H1 (cell line): ENCODE measurements around the gene LAMC1. TPM values are rescaled to one million over a fixed set of nuclear protein-coding genes. Genes with fewer than 3 reads are reported as not detected.

Source experiments
- CTCF ChIA-PET: fragments of 300-600 bp; sonication (Branson Sonifier 250); formaldehyde crosslinking; loops from one replicate; lab custom pipeline; 2021; ENCODE audit not compliant: partially characterized antibody; lab: Charles Lee
- POLR2A ChIA-PET: fragments of 300-600 bp; sonication (Branson Sonifier 250); formaldehyde crosslinking; loops from one replicate; lab custom pipeline; 2021; ENCODE audit warnings: inconsistent platforms; ENCODE audit not compliant: partially characterized antibody; lab: Charles Lee
- DNase-seq, 2 experiments: peaks; one replicate each; pipeline versions ENCODE4 v3.0.0 to v3.0.0-alpha.2; 2010 to 2022; ENCODE audit warnings: low spot score in 2 of 2, low read depth in 1 of 2, mixed read lengths in 1 of 2
- FAIRE-seq: peaks from 2 replicates; lab custom pipeline; 2011; peaks lifted over from hg19 to GRCh38; lab: Jason Lieb, UNC
- H2AFZ ChIP-seq: 2 replicates; pipeline ENCODE4 v1.8.1; 2012; ENCODE audit warnings: low read length, inconsistent platforms
- H2AK5ac ChIP-seq: 2 replicates; pipeline ENCODE4 v1.6.1; 2013; ENCODE audit warnings: low read depth, low read length
- H2BK120ac ChIP-seq: replicated peaks from 2 replicates; pipeline ENCODE3; 2013; ENCODE audit warnings: low read depth, low read length, inconsistent platforms
- H2BK12ac ChIP-seq: 2 replicates; pipeline ENCODE4 v1.6.1; 2013; ENCODE audit warnings: low read depth, low read length
- H2BK15ac ChIP-seq: 2 replicates; pipeline ENCODE4 v1.6.1; 2013; ENCODE audit warnings: low read length
- H2BK20ac ChIP-seq: 2 replicates; pipeline ENCODE4 v1.6.1; 2013; ENCODE audit warnings: low read length
- H2BK5ac ChIP-seq: 2 replicates; pipeline ENCODE4 v1.6.1; 2013; ENCODE audit warnings: low read depth, low read length
- H3K14ac ChIP-seq: 2 replicates; pipeline ENCODE4 v1.6.1; 2013; ENCODE audit warnings: inconsistent platforms; ENCODE audit not compliant: insufficient read length
- H3K18ac ChIP-seq: 2 replicates; pipeline ENCODE4 v1.6.1; 2013; ENCODE audit warnings: low read length; ENCODE audit errors: extremely low read depth
- H3K23ac ChIP-seq: 2 replicates; pipeline ENCODE4 v1.6.1; 2013; ENCODE audit warnings: inconsistent platforms; ENCODE audit not compliant: insufficient read length
- H3K23me2 ChIP-seq: 2 replicates; pipeline ENCODE4 v1.6.1; 2013; ENCODE audit warnings: low read depth, low read length
- H3K27ac ChIP-seq: 2 replicates; pipeline ENCODE4 v1.6.1; 2011; ENCODE audit warnings: low read depth, low read length, inconsistent platforms
- H3K27me3 ChIP-seq, 4 experiments: replicated peaks in 1 of 4; 1 replicate in 1 of 4; 2 replicates in 3 of 4; pipeline versions ENCODE4 v1.6.1 to v1.8.1; 2011 to 2013; ENCODE audit warnings: low read length in 3 of 4, mild to moderate bottlenecking in 3 of 4, inconsistent platforms in 2 of 4, mixed read lengths in 2 of 4, moderate library complexity in 1 of 4; ENCODE audit not compliant: control insufficient read depth in 3 of 4, insufficient read depth in 3 of 4; ENCODE audit errors: extremely low read depth in 1 of 4
- H3K36me3 ChIP-seq, 4 experiments: 2 replicates each; pipeline versions ENCODE4 v1.6.1 to v1.8.1; 2011 to 2013; ENCODE audit warnings: mild to moderate bottlenecking in 4 of 4, low read length in 3 of 4, moderate library complexity in 2 of 4, control low read depth in 1 of 4, inconsistent platforms in 1 of 4; ENCODE audit not compliant: insufficient read depth in 4 of 4, control insufficient read depth in 2 of 4
- H3K4ac ChIP-seq: replicated peaks from 2 replicates; pipeline ENCODE3; 2013; ENCODE audit warnings: low read length, low read depth, mixed read lengths, inconsistent platforms; ENCODE audit not compliant: insufficient read length
- H3K4me1 ChIP-seq, 4 experiments: replicated peaks in 1 of 4; 1 replicate in 1 of 4; 2 replicates in 3 of 4; pipeline versions ENCODE4 v1.6.1 to v1.8.1; 2011 to 2013; ENCODE audit warnings: low read length in 3 of 4, inconsistent platforms in 2 of 4, mixed read lengths in 1 of 4; ENCODE audit not compliant: insufficient read depth in 4 of 4, control insufficient read depth in 3 of 4
- H3K4me2 ChIP-seq, 2 experiments: 2 replicates each; pipeline versions ENCODE4 v1.6.1 to v1.8.1; 2011 to 2013; ENCODE audit warnings: low read depth in 2 of 2, low read length in 2 of 2, control low read depth in 1 of 2, inconsistent platforms in 1 of 2, mild to moderate bottlenecking in 1 of 2; ENCODE audit not compliant: insufficient read depth in 1 of 2
- H3K4me3 ChIP-seq, 4 experiments: fragments of 200-600, 300-600 bp in 1 of 4; sonication (generic), shearing (Covaris generic), sonication (Bioruptor Twin) in 1 of 4; 2 replicates each; pipeline versions ENCODE4 v1.5.1 to v1.8.1; 2011 to 2016; ENCODE audit warnings: low read length in 4 of 4, low read depth in 3 of 4, control low read depth in 2 of 4, inconsistent platforms in 2 of 4, mild to moderate bottlenecking in 2 of 4, mixed read lengths in 1 of 4, moderate library complexity in 1 of 4; ENCODE audit not compliant: insufficient read depth in 2 of 4; ENCODE audit errors: extremely low read depth in 1 of 4
- H3K56ac ChIP-seq: replicated peaks from 2 replicates; pipeline ENCODE3; 2013; ENCODE audit warnings: low read depth, mild to moderate bottlenecking, mixed read lengths, low read length, inconsistent platforms; ENCODE audit not compliant: insufficient read length
- H3K79me1 ChIP-seq: 2 replicates; pipeline ENCODE4 v1.6.1; 2013; ENCODE audit warnings: low read depth, low read length, control low read depth
- H3K79me2 ChIP-seq, 2 experiments: 2 replicates each; pipeline versions ENCODE4 v1.6.1 to v1.8.1; 2012 to 2013; ENCODE audit warnings: low read length in 2 of 2, mild to moderate bottlenecking in 2 of 2, inconsistent platforms in 1 of 2; ENCODE audit not compliant: insufficient read depth in 2 of 2, control insufficient read depth in 1 of 2
- H3K9ac ChIP-seq, 4 experiments: replicated peaks in 1 of 4; 1 replicate in 1 of 4; 2 replicates in 3 of 4; pipeline versions ENCODE4 v1.6.1 to v1.8.1; 2011 to 2013; ENCODE audit warnings: low read depth in 3 of 4, low read length in 3 of 4, control low read depth in 2 of 4, mild to moderate bottlenecking in 2 of 4, moderate library complexity in 2 of 4, inconsistent platforms in 1 of 4; ENCODE audit errors: extremely low read depth in 1 of 4
- H3K9me3 ChIP-seq, 2 experiments: 2 replicates each; pipeline versions ENCODE4 v1.6.1 to v1.8.1; 2012 to 2013; ENCODE audit warnings: mild to moderate bottlenecking in 2 of 2, moderate library complexity in 2 of 2, control low read depth in 1 of 2, inconsistent platforms in 1 of 2, low read depth in 1 of 2, low read length in 1 of 2, mixed read lengths in 1 of 2; ENCODE audit not compliant: insufficient read depth in 2 of 2
- H4K20me1 ChIP-seq, 2 experiments: replicated peaks in 1 of 2; 2 replicates each; pipeline versions ENCODE3 to v1.8.1; 2011 to 2013; ENCODE audit warnings: inconsistent platforms in 2 of 2, low read length in 2 of 2, mild to moderate bottlenecking in 1 of 2; ENCODE audit not compliant: insufficient read depth in 2 of 2, control insufficient read depth in 1 of 2
- H4K5ac ChIP-seq: 2 replicates; pipeline ENCODE4 v1.6.1; 2013; ENCODE audit warnings: low read length, low read depth, mixed read lengths, inconsistent platforms; ENCODE audit not compliant: insufficient read length
- H4K8ac ChIP-seq: 2 replicates; pipeline ENCODE4 v1.8.0; 2013; ENCODE audit warnings: mild to moderate bottlenecking, moderate library complexity, low read length, inconsistent platforms; ENCODE audit not compliant: insufficient read depth; ENCODE audit errors: extremely low read depth
- H4K91ac ChIP-seq: replicated peaks from 2 replicates; pipeline ENCODE3; 2013; ENCODE audit warnings: low read length, mixed read lengths, inconsistent platforms; ENCODE audit not compliant: insufficient read length
- CREB1 ChIP-seq: IDR thresholded peaks from 2 replicates; pipeline ENCODE4 v1.6.1; 2012; ENCODE audit warnings: inconsistent platforms
- GABPA ChIP-seq: IDR thresholded peaks from 2 replicates; pipeline ENCODE4 v1.6.1; 2011; ENCODE audit warnings: mild to moderate bottlenecking, low read length, moderate library complexity, borderline replicate concordance; ENCODE audit not compliant: insufficient read depth
- SIRT6 ChIP-seq: IDR thresholded peaks from one replicate; pipeline ENCODE4 v1.7.1; 2012; ENCODE audit warnings: low read length, inconsistent platforms
- SP4 ChIP-seq: IDR thresholded peaks from 2 replicates; pipeline ENCODE4 v1.6.1; 2012; ENCODE audit warnings: low read length, inconsistent platforms
- TAF1 ChIP-seq: IDR thresholded peaks from 2 replicates; pipeline ENCODE4 v1.6.1; 2011; ENCODE audit warnings: mild to moderate bottlenecking, low read depth, low read length
- ZNF274 ChIP-seq: IDR thresholded peaks from 2 replicates; pipeline ENCODE4 v1.7.0; 2012; ENCODE audit warnings: low read length, borderline replicate concordance; ENCODE audit errors: extremely low read depth
- WGBS, 2 experiments: shearing (Covaris generic) in 1 of 2; methylation state at CpG; one replicate each; pipeline versions ENCODE4 v1.1.6 to v1.1.7; 2013 to 2015; ENCODE audit warnings: low lambda C conversion rate in 2 of 2, mixed read lengths in 2 of 2, inconsistent platforms in 1 of 2, low coverage in 1 of 2, missing lambda C conversion rate in 1 of 2; ENCODE audit not compliant: insufficient replicate concordance in 2 of 2, insufficient coverage in 1 of 2, insufficient read length in 1 of 2; ENCODE audit errors: extremely low coverage in 1 of 2, missing lambda C conversion rate in 1 of 2; 5-methylcytosine and 5-hydroxymethylcytosine counted together
- polyA plus RNA-seq, 7 experiments: library from polyadenylated mRNA; depleted of rRNA in 3 of 7; stranded (reverse) in 5 of 7; unstranded in 2 of 7; fragments of >200 nt in 5 of 7; fragments of 200-250 nt in 2 of 7; gene quantifications; 1 replicate in 5 of 7; 2 replicates in 1 of 7; 4 replicates in 1 of 7; pipeline versions ENCODE4 v1.2.1 to v1.2.3, GENCODE V29; 2011 to 2013; ENCODE audit warnings: missing spikeins in 2 of 7, mixed read lengths in 2 of 7
- total RNA-seq: library from RNA; stranded (reverse); fragmentation: NEBNext Ultra II Directional; extraction: Animal tissue kit (Norgen Biotek cat#: 25700); gene quantifications from 2 replicates; pipeline ENCODE4 v1.2.1, GENCODE V29; 2021

Gene LAMC1
- total and polyA plus RNA-seq, 2 of the 8 experiments (the other 6 are each of a cell fraction or from before 2014, with no cell fraction given) = 47.6 to 90.3 TPM

- no peaks in the 10 kb centered on the region for H3K9me3 ChIP-seq
- DNase-seq (no peak), FAIRE-seq (no peak)
- no peak overlapping the region for H3K4ac ChIP-seq
- no peak overlapping the region for H3K18ac ChIP-seq
- no peaks in the 10 kb centered on the region for H4K20me1 ChIP-seq
- no peak overlapping the region for H4K5ac ChIP-seq
- H2BK20ac ChIP-seq = no peak overlapping the region
- no peak overlapping the region for H3K9ac ChIP-seq
- H3K14ac ChIP-seq = no peak overlapping the region
- POLR2A ChIA-PET = no interaction called here
- H3K79me1 ChIP-seq = no peaks in the 10 kb centered on the region
- H2AK5ac ChIP-seq = no peak overlapping the region
- peak overlapping the region; percentile 71; the same call in 1 of the 2 replicates for H2AFZ ChIP-seq
- TF ChIP-seq SP4 = no peak
- no peak for TF ChIP-seq CREB1
- TF ChIP-seq GABPA = no peak
- no peak for TF ChIP-seq SIRT6
- TF ChIP-seq TAF1 = no peak
- no peak for TF ChIP-seq ZNF274
- 83% methylated on average over 2 of the region's 2 CpGs; no CpG with 5 or more reads in 1 of the 2 experiments for WGBS, 2 experiments
- no peak overlapping the region for H2BK120ac ChIP-seq
- H3K36me3 ChIP-seq = no peaks in the 10 kb centered on the region
- H3K4me2 ChIP-seq = no peak overlapping the region
- no peak overlapping the region for H4K8ac ChIP-seq
- no peaks in the 10 kb centered on the region for H3K23me2 ChIP-seq
- no peak overlapping the region for H2BK5ac ChIP-seq
- CTCF ChIA-PET = interaction anchor here (1.0 kb wide), 1 partner anchor 551 kb away, joined by 3 read pairs; no protein-coding TSS in a partner anchor
- H2BK12ac ChIP-seq = no peak overlapping the region
- no peaks in the 10 kb centered on the region for H3K27me3 ChIP-seq
- H3K27ac ChIP-seq = no peak overlapping the region
- H2BK15ac ChIP-seq = no peak overlapping the region
- H3K56ac ChIP-seq = no peak overlapping the region
- H3K4me3 ChIP-seq = no peak overlapping the region
- no peak overlapping the region for H3K23ac ChIP-seq
- no peaks in the 10 kb centered on the region for H3K4me1 ChIP-seq
- no peaks in the 10 kb centered on the region for H3K79me2 ChIP-seq
- no peak overlapping the region for H4K91ac ChIP-seq
Observed at GRCh38 chr1:183004141-183004540, 19.1 kb upstream of the LAMC1 start.
